HEK293 (cell line): Measurements from ENCODE around the gene PMS1.

Experiments used
- MZF1 ChIP-seq: fragments of 450-650 bp; formaldehyde crosslinking; IDR thresholded peaks from 2 replicates; pipeline ENCODE4 v1.5.1; 2017; ENCODE audit warnings: missing biosample characterization, missing genetic modification characterization, borderline replicate concordance
- ZFP37 ChIP-seq: fragments of 450-650 bp; formaldehyde crosslinking; IDR thresholded peaks from 2 replicates; pipeline ENCODE4 v1.5.1; 2016; ENCODE audit warnings: missing biosample characterization, missing genetic modification characterization
- ZNF639 ChIP-seq: fragments of 450-650 bp; formaldehyde crosslinking; IDR thresholded peaks from 2 replicates; pipeline ENCODE4 v1.5.1; 2016; ENCODE audit warnings: missing biosample characterization, missing genetic modification characterization
- TF ChIP-seq, protein P1 (sequence below): fragments of 450-650 bp; formaldehyde crosslinking; IDR thresholded peaks from 2 replicates; pipeline ENCODE4 v1.5.1; 2016; ENCODE audit warnings: missing biosample characterization, missing genetic modification characterization

- TF ChIP-seq, protein P1, sequence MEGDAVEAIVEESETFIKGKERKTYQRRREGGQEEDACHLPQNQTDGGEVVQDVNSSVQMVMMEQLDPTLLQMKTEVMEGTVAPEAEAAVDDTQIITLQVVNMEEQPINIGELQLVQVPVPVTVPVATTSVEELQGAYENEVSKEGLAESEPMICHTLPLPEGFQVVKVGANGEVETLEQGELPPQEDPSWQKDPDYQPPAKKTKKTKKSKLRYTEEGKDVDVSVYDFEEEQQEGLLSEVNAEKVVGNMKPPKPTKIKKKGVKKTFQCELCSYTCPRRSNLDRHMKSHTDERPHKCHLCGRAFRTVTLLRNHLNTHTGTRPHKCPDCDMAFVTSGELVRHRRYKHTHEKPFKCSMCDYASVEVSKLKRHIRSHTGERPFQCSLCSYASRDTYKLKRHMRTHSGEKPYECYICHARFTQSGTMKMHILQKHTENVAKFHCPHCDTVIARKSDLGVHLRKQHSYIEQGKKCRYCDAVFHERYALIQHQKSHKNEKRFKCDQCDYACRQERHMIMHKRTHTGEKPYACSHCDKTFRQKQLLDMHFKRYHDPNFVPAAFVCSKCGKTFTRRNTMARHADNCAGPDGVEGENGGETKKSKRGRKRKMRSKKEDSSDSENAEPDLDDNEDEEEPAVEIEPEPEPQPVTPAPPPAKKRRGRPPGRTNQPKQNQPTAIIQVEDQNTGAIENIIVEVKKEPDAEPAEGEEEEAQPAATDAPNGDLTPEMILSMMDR (tag by site-specific recombination): no peak
- TF ChIP-seq ZFP37 (no peak), ZNF639 (tag by site-specific recombination) (no peak), MZF1 (tag by site-specific recombination) (no peak)
Observed at GRCh38 chr2:189756311-189756952, 27.8 kb upstream of the PMS1 start.
